ENCODE results near the gene PTGES3L.
"Not testable (repeated sequence)": the region's sequence is repeated elsewhere in the genome, so short reads cannot be mapped to it uniquely, and the experiment has no call there.

PTGES3L gene

DNA sequence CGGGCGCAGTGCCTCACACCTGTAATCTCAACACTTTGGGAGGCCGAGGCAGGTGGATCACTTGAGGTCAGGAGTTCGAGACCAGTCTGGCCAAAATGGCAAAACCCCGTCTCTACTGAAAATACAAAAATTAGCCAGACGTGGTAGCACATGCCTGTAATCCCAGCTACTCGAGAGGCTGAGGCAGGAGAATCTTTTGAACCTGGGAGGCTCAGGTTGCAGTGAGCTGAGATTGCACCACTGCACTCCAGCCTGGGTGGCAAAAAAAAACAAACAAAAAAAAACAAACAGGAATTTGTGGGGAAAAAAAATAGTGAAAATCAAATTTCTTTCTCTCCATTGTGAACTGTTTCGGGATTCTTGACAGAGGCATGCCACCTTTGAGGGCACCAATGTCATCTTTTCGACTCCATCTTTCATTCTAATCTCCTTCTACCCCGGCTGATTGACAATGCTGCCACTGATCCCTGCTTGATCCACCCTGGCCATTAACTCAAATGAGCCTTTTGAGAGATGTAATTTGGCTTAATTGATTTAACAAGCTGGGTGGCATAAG lies 60.3 kb downstream of the PTGES3L start:
- DNase-seq (ENCODE audit: low read depth), result not testable (repeated sequence)

GRCh38 chr17:42918902-42919521 lies 60.9 kb downstream of the PTGES3L start:
- DNase-seq (ENCODE audit: low read depth), result no peak
